Occipital lobe (tissue), 2 donors: Measurements from ENCODE around the gene MSRB2. TPM values are rescaled to one million over a fixed set of nuclear protein-coding genes. Genes with fewer than 3 reads are reported as not detected.
"Not testable (repeated sequence)": the region's sequence is repeated elsewhere in the genome, so short reads cannot be mapped to it uniquely, and the experiment has no call there.

Experiments
- DNase-seq: peaks from one replicate; lab custom pipeline; 2025; lab: John Stamatoyannopoulos, UW
- total RNA-seq: library from RNA; depleted of rRNA; stranded (reverse); fragments of >200 nt; gene quantifications from one replicate; pipeline ENCODE4 v1.2.3, GENCODE V29; 2014

The MSRB2 gene
- 16.8 TPM for total RNA-seq

- DNase-seq: peak; percentile 86
Measured at GRCh38 chr10:23095404-23095965, at the start of gene MSRB2. TSS of gene MSRB2 (plus strand) at chr10:23095579. CDS start at chr10:23095609, 30 bp downstream.

- no peak for DNase-seq
Measured at GRCh38 chr10:23046027-23046426, 49.4 kb upstream of the MSRB2 start.

GRCh38 chr10:23047201-23048050, 48.0 kb upstream of the MSRB2 start:
- DNase-seq: no peak

GRCh38 chr10:23048191-23048590, 47.2 kb upstream of the MSRB2 start:
- no peak for DNase-seq

- DNase-seq: no peak
Measured at GRCh38 chr10:23051278-23051677, 44.1 kb upstream of the MSRB2 start.

GRCh38 chr10:23051855-23052331, 43.5 kb upstream of the MSRB2 start:
- no peak for DNase-seq

GRCh38 chr10:23053036-23053435, 42.3 kb upstream of the MSRB2 start:
- DNase-seq: no peak

- DNase-seq: no peak
Measured at GRCh38 chr10:23055424-23056185, 39.8 kb upstream of the MSRB2 start.

- DNase-seq: no peak
Measured at GRCh38 chr10:23056186-23056579, 39.2 kb upstream of the MSRB2 start.

GRCh38 chr10:23058366-23058765, 37.0 kb upstream of the MSRB2 start:
- no peak for DNase-seq

GRCh38 chr10:23060918-23061317, 34.5 kb upstream of the MSRB2 start:
- DNase-seq: no peak

- peak; percentile 10 for DNase-seq
Measured at GRCh38 chr10:23063045-23063972, 32.1 kb upstream of the MSRB2 start.

GRCh38 chr10:23063973-23064812, 31.2 kb upstream of the MSRB2 start:
- no peak for DNase-seq

GRCh38 chr10:23064813-23065114, 30.6 kb upstream of the MSRB2 start:
- not testable (repeated sequence) for DNase-seq

GRCh38 chr10:23065181-23065948, 30.0 kb upstream of the MSRB2 start:
- DNase-seq: peak; percentile 59

- DNase-seq: no peak
Measured at GRCh38 chr10:23067337-23067736, 28.0 kb upstream of the MSRB2 start.

- peak; percentile 48 for DNase-seq
Measured at GRCh38 chr10:23067939-23068775, 27.2 kb upstream of the MSRB2 start.

GRCh38 chr10:23069019-23069815, 26.2 kb upstream of the MSRB2 start:
- no peak for DNase-seq
